Vagina (tissue), 2 donors: ENCODE measurements around the gene PSMD10.

ENCODE experiments used
- POLR2A ChIP-seq, 2 donors: fragments of 450-650 bp; IDR thresholded peaks; one replicate each; pipeline ENCODE4 v1.6.1; 2017; ENCODE audit warnings: antibody characterized with exemption in 2 of 2, mild to moderate bottlenecking in 2 of 2, moderate library complexity in 2 of 2
- POLR2AphosphoS5 ChIP-seq, 2 donors: sonication (generic); formaldehyde crosslinking; IDR thresholded peaks; one replicate each; pipeline ENCODE4 v1.9.0; 2017; ENCODE audit warnings: antibody characterized with exemption in 2 of 2, mild to moderate bottlenecking in 2 of 2, low read depth in 1 of 2; ENCODE audit not compliant: insufficient read depth in 1 of 2
- TF ChIP-seq, protein P1 (sequence below), 3 experiments: fragments of 450-650 bp in 2 of 3; fragments of 200-600 bp in 1 of 3; sonication (generic) in 1 of 3; IDR thresholded peaks; one replicate each; pipeline ENCODE4 v1.5.1; 2017 to 2019; ENCODE audit warnings: antibody characterized with exemption in 3 of 3, mild to moderate bottlenecking in 2 of 3, moderate library complexity in 2 of 3

DNA sequence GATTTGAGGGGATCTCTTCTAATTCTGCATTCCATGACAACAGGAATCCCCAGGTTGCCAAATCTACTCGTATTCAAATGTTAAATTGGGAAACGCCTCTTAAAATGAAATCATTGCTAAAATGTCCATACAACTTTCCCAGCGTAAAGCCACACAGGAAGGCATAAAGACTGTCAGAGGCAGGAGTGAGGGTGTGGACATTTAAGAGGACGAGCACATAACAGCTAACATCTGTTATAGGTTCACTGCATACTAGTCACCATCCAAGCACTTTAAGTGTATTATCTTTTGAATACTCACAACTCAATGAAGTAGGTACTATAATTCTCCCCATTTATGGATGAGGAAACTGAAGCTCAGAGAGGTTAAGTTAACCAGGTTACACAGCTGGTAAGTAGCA, 35.8 kb upstream of the PSMD10 start:
- TF ChIP-seq POLR2A (IDR thresholded peaks at IDR 0.05) (no peak), POLR2AphosphoS5 (IDR thresholded peaks at IDR 0.05; ENCODE audit: insufficient read depth in 1 of 2, low read depth in 1 of 2) (no peak)
- TF ChIP-seq, protein P1, sequence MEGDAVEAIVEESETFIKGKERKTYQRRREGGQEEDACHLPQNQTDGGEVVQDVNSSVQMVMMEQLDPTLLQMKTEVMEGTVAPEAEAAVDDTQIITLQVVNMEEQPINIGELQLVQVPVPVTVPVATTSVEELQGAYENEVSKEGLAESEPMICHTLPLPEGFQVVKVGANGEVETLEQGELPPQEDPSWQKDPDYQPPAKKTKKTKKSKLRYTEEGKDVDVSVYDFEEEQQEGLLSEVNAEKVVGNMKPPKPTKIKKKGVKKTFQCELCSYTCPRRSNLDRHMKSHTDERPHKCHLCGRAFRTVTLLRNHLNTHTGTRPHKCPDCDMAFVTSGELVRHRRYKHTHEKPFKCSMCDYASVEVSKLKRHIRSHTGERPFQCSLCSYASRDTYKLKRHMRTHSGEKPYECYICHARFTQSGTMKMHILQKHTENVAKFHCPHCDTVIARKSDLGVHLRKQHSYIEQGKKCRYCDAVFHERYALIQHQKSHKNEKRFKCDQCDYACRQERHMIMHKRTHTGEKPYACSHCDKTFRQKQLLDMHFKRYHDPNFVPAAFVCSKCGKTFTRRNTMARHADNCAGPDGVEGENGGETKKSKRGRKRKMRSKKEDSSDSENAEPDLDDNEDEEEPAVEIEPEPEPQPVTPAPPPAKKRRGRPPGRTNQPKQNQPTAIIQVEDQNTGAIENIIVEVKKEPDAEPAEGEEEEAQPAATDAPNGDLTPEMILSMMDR (IDR thresholded peaks at IDR 0.05), result no peak
